ENCODE measurements around the gene TRUB1. TPM values are rescaled to one million over a fixed set of nuclear protein-coding genes. Genes with fewer than 3 reads are reported as not detected.

Gene TRUB1
- polyA plus RNA-seq, 1 of the 3 experiments (the other 2 are of a cell fraction): 9.9 TPM

GRCh38 chr10:114973306-114973705 is 35.3 kb downstream of the TRUB1 start:
- peaks cover 0 to 3% of the 10 kb centered on the region in 2 experiments; a peak in 2 of 4 replicates for H3K4me1 ChIP-seq (ENCODE audit: control insufficient read depth in 1 of 2, insufficient read depth in 2 of 2, low read depth in 1 of 2, low read length in 1 of 2)
- H3K9me3 ChIP-seq: no peaks in the 10 kb centered on the region
- no peak overlapping the region for H3K4me2 ChIP-seq
- WGBS (ENCODE audit: low lambda C conversion rate): 99% methylated on average over 5 of the region's 5 CpGs
- H3K27ac ChIP-seq (ENCODE audit: low read depth in 2 of 2, low read length in 1 of 2): no peak overlapping the region
- H2AFZ ChIP-seq (ENCODE audit: low read depth): no peak overlapping the region
- ChIA-PET CTCF (no interaction called here), POLR2A (interaction anchor here (0.6 kb wide), 2 partner anchors 127 to 432 kb away, joined by 3 read pairs; no protein-coding TSS in a partner anchor)
- no peak overlapping the region for H3K4me3 ChIP-seq (ENCODE audit: low read depth in 2 of 2, low read length in 1 of 2)
- H3F3A ChIP-seq (replicated peaks; ENCODE audit: insufficient read depth): peaks cover 3% of the 10 kb centered on the region
- DNase-seq: no peak
- no peak overlapping the region for H3K9ac ChIP-seq
- peaks cover 36 to 37% of the 10 kb centered on the region in 2 experiments for H3K36me3 ChIP-seq (replicated peaks in 1 of 2; ENCODE audit: control insufficient read depth in 1 of 2, insufficient read depth in 2 of 2, low read length in 1 of 2)
- peaks cover 15% of the 10 kb centered on the region for H3K79me2 ChIP-seq (ENCODE audit: insufficient read depth)
- TF ChIP-seq TCF12 (IDR thresholded peaks at IDR 0.05) (no peak), POLR2AphosphoS5 (IDR thresholded peaks at IDR 0.05; ENCODE audit: low read depth, low read length) (no peak), MXI1 (IDR thresholded peaks at IDR 0.05; ENCODE audit: low read depth, low read length) (no peak), RXRA (IDR thresholded peaks at IDR 0.05; ENCODE audit: borderline replicate concordance, low read depth) (no peak)
- no peaks in the 10 kb centered on the region for H3K27me3 ChIP-seq (ENCODE audit: insufficient read depth)
- H4K20me1 ChIP-seq (ENCODE audit: insufficient read depth): no peaks in the 10 kb centered on the region
- H3K9me2 ChIP-seq: no peaks in the 10 kb centered on the region

- POLR2A ChIA-PET: interaction anchor here (0.6 kb wide), 1 partner anchor 127 kb away, joined by 3 read pairs; no protein-coding TSS in a partner anchor
- peaks cover 40 to 41% of the 10 kb centered on the region in 2 experiments for H3K36me3 ChIP-seq (replicated peaks in 1 of 2; ENCODE audit: control insufficient read depth in 1 of 2, insufficient read depth in 2 of 2, low read length in 1 of 2)
- H3K9me2 ChIP-seq: no peaks in the 10 kb centered on the region
- no peak for TF ChIP-seq POLR2AphosphoS5 (IDR thresholded peaks at IDR 0.05; ENCODE audit: low read depth, low read length)
- TF ChIP-seq EP300 (IDR thresholded peaks at IDR 0.05; ENCODE audit: borderline replicate concordance in 1 of 2, low read depth in 1 of 2, low read length in 1 of 2): no peak
- TF ChIP-seq RXRA (IDR thresholded peaks at IDR 0.05; ENCODE audit: borderline replicate concordance, low read depth): no peak
- no peak for TF ChIP-seq GATA2 (CRISPR knock-in tag; IDR thresholded peaks at IDR 0.05)
- TF ChIP-seq FOSL2 (IDR thresholded peaks at IDR 0.05; ENCODE audit: borderline replicate concordance, low read depth): no peak
- no peak for TF ChIP-seq CTCF (IDR thresholded peaks at IDR 0.05)
- TF ChIP-seq MAX (IDR thresholded peaks at IDR 0.05; ENCODE audit: low read depth): no peak
- no peak for TF ChIP-seq GABPA (IDR thresholded peaks at IDR 0.05; ENCODE audit: low read depth)
- no peak for TF ChIP-seq REST (IDR thresholded peaks at IDR 0.05; ENCODE audit: low read depth, low read length)
- TF ChIP-seq TAF1 (IDR thresholded peaks at IDR 0.05; ENCODE audit: borderline replicate concordance, low read depth, low read length): no peak
- TF ChIP-seq ZBTB33 (IDR thresholded peaks at IDR 0.05; ENCODE audit: borderline replicate concordance, low read depth): no peak
- no peak for TF ChIP-seq TCF12 (IDR thresholded peaks at IDR 0.05)
- no peak for TF ChIP-seq RCOR1 (IDR thresholded peaks at IDR 0.05; ENCODE audit: low read length)
- no peak for TF ChIP-seq MEF2A (IDR thresholded peaks at IDR 0.05; ENCODE audit: borderline replicate concordance, low read depth)
- TF ChIP-seq FOXJ3 (CRISPR knock-in tag; IDR thresholded peaks at IDR 0.05): no peak
- no peak for TF ChIP-seq SIN3A (IDR thresholded peaks at IDR 0.05; ENCODE audit: borderline replicate concordance, low read depth, low read length)
- TF ChIP-seq USF2 (IDR thresholded peaks at IDR 0.05; ENCODE audit: borderline replicate concordance, low read depth, low read length): no peak
- TF ChIP-seq EZH2phosphoT487 (IDR thresholded peaks at IDR 0.05; ENCODE audit: borderline replicate concordance, low read depth): no peak
- no peak overlapping the region for H3K4me2 ChIP-seq
- H3K27me3 ChIP-seq (ENCODE audit: insufficient read depth): no peaks in the 10 kb centered on the region
- peaks cover 0 to 3% of the 10 kb centered on the region in 2 experiments; a peak in 2 of 4 replicates for H3K4me1 ChIP-seq (ENCODE audit: control insufficient read depth in 1 of 2, insufficient read depth in 2 of 2, low read depth in 1 of 2, low read length in 1 of 2)
- peaks cover 3% of the 10 kb centered on the region for H3F3A ChIP-seq (replicated peaks; ENCODE audit: insufficient read depth)
- H3K4me3 ChIP-seq (ENCODE audit: low read depth in 2 of 2, low read length in 1 of 2): no peak overlapping the region
- H3K9ac ChIP-seq: no peak overlapping the region
- H4K20me1 ChIP-seq (ENCODE audit: insufficient read depth): no peaks in the 10 kb centered on the region
- H3K27ac ChIP-seq (ENCODE audit: low read depth in 2 of 2, low read length in 1 of 2): no peak overlapping the region
- CTCF ChIA-PET: no interaction called here
- H2AFZ ChIP-seq (ENCODE audit: low read depth): no peak overlapping the region
- peaks cover 10% of the 10 kb centered on the region; the same call in 1 of the 2 replicates for H3K79me2 ChIP-seq (ENCODE audit: insufficient read depth)
- no peak for DNase-seq
- H3K9me3 ChIP-seq: no peaks in the 10 kb centered on the region
Observed at GRCh38 chr10:114973997-114974396, 36.0 kb downstream of the TRUB1 start.

Data from SK-N-SH (cell line).